Stimulated activated CD8-positive, alpha-beta memory T cell treated with anti-CD3 and anti-CD28 coated beads, Interleukin-7, amount 100 ng/mL, for 48 hours (primary cell): ENCODE results near the gene CSGALNACT2.
"Not testable (repeated sequence)": the region's sequence is repeated elsewhere in the genome, so short reads cannot be mapped to it uniquely, and the experiment has no call there.

Experiments
- DNase-seq, 2 donors: peaks; one replicate each; pipeline ENCODE4 v3.0.0-alpha.2; 2020; ENCODE audit warnings: low read depth in 1 of 2; ENCODE audit errors: extremely low read depth in 1 of 2

The CSGALNACT2 gene

GRCh38 chr10:43211431-43212042, 73.3 kb downstream of the CSGALNACT2 start:
- DNase-seq = no peak

GRCh38 chr10:43212043-43212721, 73.9 kb downstream of the CSGALNACT2 start:
- DNase-seq = no peak

GRCh38 chr10:43214071-43214955, 76.1 kb downstream of the CSGALNACT2 start:
- no peak for DNase-seq

- no peak for DNase-seq
Observed at GRCh38 chr10:43214956-43215561, 76.8 kb downstream of the CSGALNACT2 start.

- no peak for DNase-seq
Observed at GRCh38 chr10:43215758-43216455, 77.7 kb downstream of the CSGALNACT2 start.

GRCh38 chr10:43216931-43217562, 78.8 kb downstream of the CSGALNACT2 start:
- DNase-seq = no peak

GRCh38 chr10:43217563-43218205, 79.4 kb downstream of the CSGALNACT2 start:
- no peak for DNase-seq

- DNase-seq = no peak
Observed at GRCh38 chr10:43218206-43218950, 80.1 kb downstream of the CSGALNACT2 start.

- DNase-seq = no peak
Observed at GRCh38 chr10:43218951-43219837, 80.9 kb downstream of the CSGALNACT2 start.

GRCh38 chr10:43219848-43220247, 81.6 kb downstream of the CSGALNACT2 start:
- DNase-seq = no peak

- DNase-seq = not testable (repeated sequence)
Observed at GRCh38 chr10:43220251-43220650, 82.0 kb downstream of the CSGALNACT2 start.

GRCh38 chr10:43220657-43221418, 82.6 kb downstream of the CSGALNACT2 start:
- no peak for DNase-seq

- no peak for DNase-seq
Observed at GRCh38 chr10:43221419-43222209, 83.4 kb downstream of the CSGALNACT2 start.

GRCh38 chr10:43222210-43222720, 84.0 kb downstream of the CSGALNACT2 start:
- no peak for DNase-seq

- DNase-seq = no peak
Observed at GRCh38 chr10:43223056-43223455, 84.8 kb downstream of the CSGALNACT2 start.

GRCh38 chr10:43224321-43224720, 86.1 kb downstream of the CSGALNACT2 start:
- DNase-seq = no peak
